KOPT-K1 (cell line): Measurements from ENCODE around the gene BABAM2.

ENCODE experiments used
- H3K27ac ChIP-seq: fragments of 200-600 bp; sonication (generic); 2 replicates; pipeline ENCODE4 v1.5.1; 2016; ENCODE audit warnings: antibody characterized with exemption, mild to moderate bottlenecking, low read depth, low read length; ENCODE audit not compliant: poor library complexity, severe bottlenecking
- H3K36me3 ChIP-seq: fragments of 200-600 bp; sonication (generic); 2 replicates; pipeline ENCODE4 v1.5.1; 2017; ENCODE audit warnings: antibody characterized with exemption, mild to moderate bottlenecking, low read length, moderate library complexity; ENCODE audit not compliant: insufficient read depth
- H3K9me3 ChIP-seq: fragments of 200-600 bp; sonication (generic); 2 replicates; pipeline ENCODE4 v1.5.1; 2017; ENCODE audit warnings: antibody characterized with exemption, low read length, mild to moderate bottlenecking; ENCODE audit not compliant: insufficient read depth, poor library complexity, severe bottlenecking

BABAM2 gene

DNA sequence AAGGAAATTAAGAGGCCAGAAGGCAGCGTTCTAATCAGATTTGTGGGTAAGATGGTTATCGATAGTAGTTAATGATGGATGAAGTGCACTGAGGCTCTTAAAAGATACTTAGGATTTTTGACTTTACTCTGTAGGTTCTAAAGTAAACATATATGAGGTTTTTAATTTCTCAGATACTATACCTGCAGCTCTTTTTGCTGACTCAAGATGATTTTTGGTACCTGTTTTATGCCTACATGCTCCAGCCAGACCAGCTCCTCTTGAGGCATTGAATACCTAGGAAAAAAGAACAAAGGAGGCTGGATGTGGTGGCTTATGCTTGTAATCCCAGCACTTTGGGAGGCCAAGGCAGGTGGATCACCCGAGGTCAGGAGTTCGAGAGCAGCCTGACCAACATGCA is 260.5 kb downstream of the BABAM2 start:
- Histone ChIP-seq H3K9me3 (peaks cover 6% of the 10 kb centered on the region), H3K36me3 (no peaks in the 10 kb centered on the region), H3K27ac (no peak overlapping the region)

DNA sequence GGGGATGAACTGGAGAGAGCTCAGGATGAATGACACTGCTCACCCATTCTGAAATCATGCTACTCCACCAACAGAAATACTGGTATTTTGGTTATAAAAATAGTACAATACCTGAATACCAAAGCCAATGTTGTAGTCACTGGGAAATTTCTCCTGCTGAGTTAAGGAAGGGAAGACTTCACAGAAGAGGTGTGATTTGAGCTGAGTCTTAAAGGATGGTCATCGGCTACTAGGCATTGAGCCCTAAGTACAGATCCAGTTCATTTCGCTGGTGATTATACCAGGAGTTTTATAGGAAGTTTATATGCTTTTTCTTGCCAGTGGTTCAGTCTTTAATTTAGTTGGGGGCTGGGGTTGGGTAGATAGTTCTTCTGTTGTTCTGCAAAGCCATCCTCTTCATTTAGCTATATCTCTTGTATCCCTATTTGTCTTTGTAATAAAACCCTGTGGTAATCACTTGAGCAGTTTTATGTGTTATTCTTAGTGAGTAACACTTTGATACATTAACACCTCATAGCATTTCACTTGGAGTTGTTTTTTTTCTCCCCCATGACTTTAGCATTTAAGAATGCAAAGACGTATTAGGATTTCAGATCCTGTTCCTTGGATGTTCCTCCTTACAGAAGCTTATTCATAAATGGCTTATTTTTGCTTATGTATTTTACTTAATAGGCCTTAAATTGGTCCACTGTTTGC is 262.2 kb downstream of the BABAM2 start:
- H3K36me3 ChIP-seq, result no peaks in the 10 kb centered on the region
- peaks cover 8% of the 10 kb centered on the region for H3K9me3 ChIP-seq
- H3K27ac ChIP-seq, result no peak overlapping the region

DNA sequence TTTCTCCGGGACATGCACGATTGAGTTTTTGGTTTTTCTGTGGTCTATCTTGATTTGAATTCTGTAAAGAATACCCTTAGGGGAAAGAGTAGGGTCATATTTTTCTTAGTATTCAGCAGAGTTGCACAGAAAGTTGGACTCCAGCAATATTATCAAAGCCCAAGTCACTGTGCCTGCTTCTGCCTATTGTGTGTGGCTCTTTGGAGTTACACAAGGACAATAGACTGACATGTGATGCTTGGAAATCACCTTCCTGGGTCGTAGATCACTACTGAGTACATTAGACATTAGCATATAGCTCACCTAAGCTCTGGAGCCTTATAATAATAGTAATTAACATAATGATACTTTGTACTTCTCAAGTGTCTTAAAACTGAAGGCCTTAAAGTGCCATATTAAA is 263.3 kb downstream of the BABAM2 start:
- H3K27ac ChIP-seq, result no peak overlapping the region
- no peaks in the 10 kb centered on the region for H3K36me3 ChIP-seq
- H3K9me3 ChIP-seq, result peaks cover 8% of the 10 kb centered on the region

DNA sequence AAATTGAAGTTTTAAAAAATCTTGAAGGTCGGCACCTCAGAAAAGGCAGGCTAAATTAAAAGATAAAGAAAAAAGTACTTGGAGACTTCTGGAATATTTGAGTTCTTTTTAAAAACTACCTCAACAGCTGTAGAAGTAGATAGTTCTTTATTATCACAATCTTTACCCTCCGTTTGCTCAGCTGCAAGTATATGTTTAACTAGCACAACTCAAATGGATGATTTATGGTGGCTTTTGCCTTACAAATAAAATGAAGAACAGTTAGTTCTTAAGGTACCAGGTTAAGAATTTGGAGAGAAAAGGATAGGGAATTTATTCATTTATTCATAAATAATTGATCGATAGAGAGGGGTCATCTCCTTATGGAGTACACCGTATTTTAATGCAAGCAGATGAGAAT is 264.6 kb downstream of the BABAM2 start:
- Histone ChIP-seq H3K27ac (no peak overlapping the region), H3K36me3 (no peaks in the 10 kb centered on the region), H3K9me3 (peaks cover 8% of the 10 kb centered on the region)

DNA sequence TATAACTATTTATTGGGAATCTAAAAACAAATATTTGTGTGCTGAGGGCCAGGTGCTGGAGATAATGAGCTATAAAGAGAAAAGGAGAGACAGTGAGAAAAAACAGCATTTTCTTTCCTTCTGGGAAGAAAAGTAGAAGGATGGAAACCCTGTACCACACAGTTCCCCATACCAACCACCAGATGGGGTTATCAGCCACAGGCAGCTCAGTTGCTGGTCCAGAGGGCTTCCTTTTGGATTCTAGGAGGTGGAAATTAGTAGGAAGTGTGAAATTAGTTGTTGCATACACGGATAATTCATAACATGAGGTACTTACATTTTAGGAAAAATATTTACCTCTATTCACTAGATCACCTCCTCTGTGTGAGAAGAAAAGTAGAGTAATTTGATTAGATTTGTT is 265.1 kb downstream of the BABAM2 start:
- H3K9me3 ChIP-seq, result peaks cover 8% of the 10 kb centered on the region
- no peaks in the 10 kb centered on the region for H3K36me3 ChIP-seq

DNA sequence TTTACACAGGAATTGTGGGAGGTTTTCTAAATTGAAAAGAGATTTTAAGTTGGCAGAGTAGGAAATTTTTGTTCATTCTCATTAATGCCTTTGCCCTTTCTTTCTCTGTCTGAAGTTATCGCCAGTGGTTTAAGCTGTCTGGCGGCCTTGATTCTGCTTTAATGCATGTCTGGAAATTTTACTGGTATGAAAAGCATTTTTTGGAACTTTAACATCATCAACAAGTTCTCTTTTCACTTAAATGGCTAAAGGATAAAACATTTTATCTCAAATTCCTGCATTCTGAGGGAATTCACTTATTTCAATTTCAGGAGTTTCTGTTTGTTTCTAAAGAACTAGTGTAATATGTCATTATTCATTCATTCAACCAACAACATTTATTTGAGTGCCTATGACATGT is 268.3 kb downstream of the BABAM2 start:
- H3K27ac ChIP-seq, result no peak overlapping the region
- H3K36me3 ChIP-seq, result no peaks in the 10 kb centered on the region
- peaks cover 8% of the 10 kb centered on the region for H3K9me3 ChIP-seq

More for the DNA sequence above, 265.1 kb downstream of the BABAM2 start:
- no peak overlapping the region for H3K27ac ChIP-seq

DNA sequence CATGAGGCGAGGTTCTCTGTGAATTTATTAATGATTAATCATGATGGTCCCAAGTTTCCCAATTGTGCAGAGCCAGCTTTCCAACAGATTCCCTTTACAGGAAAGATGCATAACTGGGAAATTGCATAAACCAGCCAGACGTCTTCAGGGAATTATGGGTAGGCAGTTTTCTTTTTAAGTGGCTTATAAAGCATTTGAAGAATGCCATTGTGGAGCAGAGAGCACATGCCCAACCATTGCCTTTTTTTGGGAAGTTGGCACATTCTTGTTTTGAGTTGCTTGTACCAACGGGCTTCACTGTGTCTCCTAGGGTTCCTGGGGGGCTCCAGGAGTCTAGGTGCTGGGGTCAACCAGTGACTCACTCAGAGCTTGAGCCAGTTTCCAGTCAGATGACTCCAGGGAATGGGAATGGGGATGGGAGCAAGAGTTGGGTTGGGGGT is 270.5 kb downstream of the BABAM2 start:
- Histone ChIP-seq H3K27ac (no peak overlapping the region), H3K9me3 (peaks cover 1% of the 10 kb centered on the region), H3K36me3 (no peaks in the 10 kb centered on the region)

DNA sequence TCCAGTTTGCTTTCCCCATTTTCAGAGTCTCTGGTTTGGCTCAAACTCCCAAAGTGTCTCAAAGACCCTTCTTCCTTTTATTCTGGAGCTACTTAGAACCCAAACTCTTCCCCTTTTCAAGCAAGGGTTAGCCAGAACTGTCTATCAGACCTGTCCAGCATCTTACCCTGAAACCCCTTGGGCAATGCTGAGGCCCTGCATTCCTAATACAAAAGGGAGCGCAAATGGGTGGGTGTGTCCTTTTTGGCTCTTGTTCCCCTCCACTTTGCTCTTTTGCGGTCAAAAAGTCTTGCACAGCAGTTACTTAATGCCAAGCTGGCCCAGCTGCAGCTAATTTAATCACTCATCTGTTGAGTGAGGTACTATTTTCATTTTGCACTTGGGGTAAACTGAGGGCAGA is 270.9 kb downstream of the BABAM2 start:
- no peaks in the 10 kb centered on the region for H3K9me3 ChIP-seq
- H3K27ac ChIP-seq, result no peak overlapping the region
- H3K36me3 ChIP-seq, result no peaks in the 10 kb centered on the region

DNA sequence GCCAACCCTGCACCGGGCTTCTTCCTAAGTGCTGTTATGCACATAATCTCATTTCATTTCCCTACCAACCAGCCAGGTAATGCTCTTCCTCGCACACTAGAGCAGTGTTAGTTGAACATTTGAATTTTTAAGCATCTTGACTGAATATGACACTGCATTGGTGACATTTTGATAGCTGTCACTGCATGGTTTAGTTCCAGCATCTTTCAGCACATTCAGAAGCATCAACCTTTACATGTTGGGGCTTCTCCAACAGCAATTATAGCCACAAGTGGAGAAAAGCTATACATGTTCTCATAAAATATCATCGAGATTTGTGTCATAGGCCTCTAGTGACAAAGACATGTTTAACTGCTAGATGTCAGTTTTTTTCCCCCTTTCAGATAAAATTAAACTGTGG is 272.0 kb downstream of the BABAM2 start:
- H3K36me3 ChIP-seq, result no peaks in the 10 kb centered on the region
- no peaks in the 10 kb centered on the region for H3K9me3 ChIP-seq
- H3K27ac ChIP-seq, result no peak overlapping the region

DNA sequence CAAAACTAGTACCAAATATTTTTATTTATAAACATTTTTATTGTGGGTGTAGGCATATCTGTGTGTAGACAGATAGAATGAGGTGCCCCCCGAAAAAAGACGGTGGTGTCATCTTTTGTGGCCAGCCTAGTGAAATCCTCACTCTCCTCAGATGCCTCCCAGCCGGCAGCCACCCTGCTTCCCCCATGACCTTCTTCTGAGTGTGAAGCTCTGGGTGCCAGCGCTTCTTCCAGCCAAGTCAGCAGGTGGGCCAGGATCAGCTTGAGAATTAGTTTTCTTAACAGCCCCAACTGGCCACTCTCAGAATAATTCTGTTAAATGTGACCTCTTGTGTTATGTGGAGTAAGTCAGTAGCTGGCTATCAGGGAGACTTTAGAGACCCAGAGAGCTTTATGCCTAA is 272.5 kb downstream of the BABAM2 start:
- no peak overlapping the region for H3K27ac ChIP-seq
- no peaks in the 10 kb centered on the region for H3K9me3 ChIP-seq
- no peaks in the 10 kb centered on the region for H3K36me3 ChIP-seq

DNA sequence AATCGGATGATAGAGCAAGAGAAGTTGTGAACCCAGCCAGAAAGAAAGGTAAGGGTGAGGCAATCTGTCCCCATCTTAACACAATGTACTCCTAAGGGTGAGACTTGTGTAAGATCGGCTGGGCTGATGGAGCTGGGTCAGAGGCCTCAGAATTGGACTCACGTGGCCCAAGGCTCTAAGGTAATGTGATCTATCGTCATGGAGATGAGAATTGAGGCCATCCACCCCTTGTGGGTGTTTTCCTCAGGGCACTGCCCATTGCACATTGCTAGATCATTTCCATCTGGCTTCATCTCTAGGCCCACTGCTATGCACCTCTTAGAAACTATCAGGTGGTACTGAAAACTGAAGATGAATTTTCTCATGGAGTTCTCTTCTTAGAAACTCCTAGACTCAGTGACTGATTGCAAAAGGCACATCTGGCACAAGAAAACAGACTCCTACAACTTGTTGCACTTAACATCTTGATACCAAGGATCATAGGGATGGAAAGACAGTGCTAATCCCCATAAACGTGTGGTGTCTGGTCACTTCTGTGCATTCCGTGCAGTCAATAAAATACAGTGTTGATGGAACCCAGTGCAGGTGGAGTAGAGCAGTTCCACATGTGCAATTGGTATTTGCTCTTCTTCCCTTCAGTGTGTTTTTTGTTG is 273.2 kb downstream of the BABAM2 start:
- no peak overlapping the region for H3K27ac ChIP-seq
- H3K36me3 ChIP-seq, result no peaks in the 10 kb centered on the region
- H3K9me3 ChIP-seq, result no peaks in the 10 kb centered on the region

DNA sequence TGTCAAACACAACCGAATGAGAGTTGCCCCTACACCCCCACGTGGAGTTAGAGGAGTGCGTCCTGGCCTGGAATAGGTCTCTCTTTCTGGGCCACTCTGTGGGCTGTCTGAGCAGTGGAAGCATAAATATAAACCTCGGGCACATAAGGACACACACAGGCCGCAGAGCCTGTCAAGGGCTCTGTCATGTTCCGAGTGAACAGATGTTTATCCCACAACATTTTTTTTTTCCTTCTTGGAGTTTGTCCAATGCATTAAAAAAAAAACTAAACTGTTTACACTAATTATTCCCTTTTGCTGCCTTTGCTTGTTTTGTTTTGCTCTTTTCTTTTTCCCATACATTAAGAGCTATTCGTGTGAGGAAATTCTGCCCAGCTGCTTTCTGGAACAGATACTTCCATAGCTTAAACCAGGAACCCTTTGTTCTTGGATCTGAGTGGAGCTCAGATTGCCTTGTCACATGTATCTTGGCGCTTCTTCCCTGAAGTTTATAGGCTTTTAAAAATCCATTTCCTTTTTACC is 273.8 kb downstream of the BABAM2 start:
- Histone ChIP-seq H3K9me3 (no peaks in the 10 kb centered on the region), H3K27ac (no peak overlapping the region), H3K36me3 (no peaks in the 10 kb centered on the region)

DNA sequence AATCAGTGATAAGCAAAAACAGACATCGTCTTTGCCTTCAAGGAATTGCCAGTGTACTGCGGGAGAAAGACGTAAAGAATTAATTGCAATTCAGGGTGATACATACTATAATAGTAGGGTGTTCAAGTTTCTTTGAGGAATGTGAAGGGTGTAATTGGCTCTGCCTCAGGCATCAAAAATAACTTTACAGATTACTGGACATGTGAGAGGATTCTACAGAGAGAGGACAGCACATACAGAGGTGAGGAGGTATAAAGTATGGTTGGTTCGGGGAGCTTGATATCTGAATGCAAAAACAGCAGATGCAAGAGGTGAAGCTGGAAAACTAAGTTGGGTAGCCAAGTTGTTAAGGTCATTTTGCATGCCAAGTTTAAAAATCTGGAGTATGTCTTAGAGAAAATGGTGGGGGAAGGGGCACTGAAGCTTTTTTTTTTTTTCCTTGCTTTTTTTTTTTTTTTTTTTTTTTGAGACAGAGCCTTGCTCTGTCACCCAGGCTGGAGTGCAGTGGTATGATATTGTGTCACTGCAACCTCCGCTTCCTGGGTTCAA is 274.6 kb downstream of the BABAM2 start:
- Histone ChIP-seq H3K27ac (no peak overlapping the region), H3K9me3 (no peaks in the 10 kb centered on the region), H3K36me3 (no peaks in the 10 kb centered on the region)

DNA sequence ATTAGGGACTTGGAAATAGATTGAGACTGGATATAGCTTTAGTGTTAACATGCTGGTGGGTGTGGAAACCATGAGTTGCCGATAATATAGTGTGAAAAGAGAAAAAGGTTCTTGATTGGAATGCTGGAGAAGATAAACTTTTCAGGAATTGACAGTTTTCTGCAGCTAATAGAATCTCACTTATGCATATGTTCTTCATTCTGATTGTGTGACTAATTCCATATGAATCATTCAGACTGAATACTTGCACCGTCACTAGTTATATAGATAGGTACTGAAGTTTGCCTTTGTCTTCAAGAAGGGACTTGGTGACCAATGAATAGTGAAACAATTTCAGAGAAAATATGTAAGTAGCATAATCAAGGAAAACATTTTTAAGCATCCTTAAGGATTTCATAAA is 276.4 kb downstream of the BABAM2 start:
- H3K27ac ChIP-seq, result no peak overlapping the region
- H3K36me3 ChIP-seq, result no peaks in the 10 kb centered on the region
- H3K9me3 ChIP-seq, result no peaks in the 10 kb centered on the region

DNA sequence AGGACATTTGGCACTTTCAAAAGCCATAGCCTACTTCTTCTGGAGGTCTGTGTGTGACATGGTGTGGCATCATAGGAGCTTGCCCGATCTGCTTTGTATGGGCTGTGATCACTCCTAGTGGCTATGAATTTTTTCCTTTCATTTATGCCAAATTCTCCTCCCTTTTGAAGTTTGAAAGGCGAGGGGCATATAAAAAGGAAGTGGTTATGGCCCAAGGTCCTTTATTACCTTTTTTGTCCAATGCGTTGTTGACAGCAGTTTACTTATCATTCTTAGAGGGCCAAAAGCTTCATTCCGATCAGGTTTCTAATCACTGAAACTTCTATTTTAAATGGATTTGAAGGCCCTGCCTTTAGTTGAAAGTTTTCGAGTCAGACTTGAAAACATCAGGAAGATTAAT is 277.8 kb downstream of the BABAM2 start:
- no peaks in the 10 kb centered on the region for H3K36me3 ChIP-seq
- no peaks in the 10 kb centered on the region for H3K9me3 ChIP-seq
- no peak overlapping the region for H3K27ac ChIP-seq

DNA sequence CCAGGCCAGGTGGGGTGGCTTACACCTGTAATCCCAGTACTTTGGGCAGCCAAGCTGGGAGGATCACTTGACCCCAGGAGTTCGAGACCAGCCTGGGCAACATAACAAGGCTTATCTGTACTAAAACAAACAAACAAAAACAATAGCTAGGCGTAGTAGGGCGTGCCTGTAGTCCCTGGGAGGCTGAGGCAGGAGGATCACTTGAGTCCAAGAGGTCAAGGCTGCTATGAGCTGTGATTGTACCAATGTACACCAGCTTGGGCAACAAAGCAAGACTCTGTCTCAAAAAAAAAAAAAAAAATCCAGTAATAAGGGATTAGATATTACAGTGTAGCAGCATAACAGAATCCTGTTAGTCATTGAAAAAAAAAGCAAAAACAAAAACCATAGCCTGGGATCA is 279.0 kb downstream of the BABAM2 start:
- Histone ChIP-seq H3K36me3 (no peaks in the 10 kb centered on the region), H3K27ac (no peak overlapping the region), H3K9me3 (no peaks in the 10 kb centered on the region)
